Subcutaneous adipose tissue (tissue), 4 donors: Measurements from ENCODE around the gene ZNF532. TPM values are rescaled to one million over a fixed set of nuclear protein-coding genes. Genes with fewer than 3 reads are reported as not detected.

ENCODE experiments used
- total RNA-seq, 4 donors: library from RNA; depleted of rRNA; stranded (reverse); fragments of >200 nt; gene quantifications; one replicate each; pipeline ENCODE4 v1.1.0, GENCODE V29; 2016
- TF ChIP-seq, protein P1 (sequence below): fragments of 450-650 bp; IDR thresholded peaks from one replicate; pipeline ENCODE4 v1.5.1; 2016; ENCODE audit warnings: low read depth, mild to moderate bottlenecking, control low read depth, antibody characterized with exemption, moderate library complexity

The ZNF532 gene
- total RNA-seq, 4 donors from 2014 or later = 37.2 to 66.1 (median 47.6) TPM

GRCh38 chr18:58965291-58966004 is 100.8 kb downstream of the ZNF532 start:
- TF ChIP-seq, protein P1, sequence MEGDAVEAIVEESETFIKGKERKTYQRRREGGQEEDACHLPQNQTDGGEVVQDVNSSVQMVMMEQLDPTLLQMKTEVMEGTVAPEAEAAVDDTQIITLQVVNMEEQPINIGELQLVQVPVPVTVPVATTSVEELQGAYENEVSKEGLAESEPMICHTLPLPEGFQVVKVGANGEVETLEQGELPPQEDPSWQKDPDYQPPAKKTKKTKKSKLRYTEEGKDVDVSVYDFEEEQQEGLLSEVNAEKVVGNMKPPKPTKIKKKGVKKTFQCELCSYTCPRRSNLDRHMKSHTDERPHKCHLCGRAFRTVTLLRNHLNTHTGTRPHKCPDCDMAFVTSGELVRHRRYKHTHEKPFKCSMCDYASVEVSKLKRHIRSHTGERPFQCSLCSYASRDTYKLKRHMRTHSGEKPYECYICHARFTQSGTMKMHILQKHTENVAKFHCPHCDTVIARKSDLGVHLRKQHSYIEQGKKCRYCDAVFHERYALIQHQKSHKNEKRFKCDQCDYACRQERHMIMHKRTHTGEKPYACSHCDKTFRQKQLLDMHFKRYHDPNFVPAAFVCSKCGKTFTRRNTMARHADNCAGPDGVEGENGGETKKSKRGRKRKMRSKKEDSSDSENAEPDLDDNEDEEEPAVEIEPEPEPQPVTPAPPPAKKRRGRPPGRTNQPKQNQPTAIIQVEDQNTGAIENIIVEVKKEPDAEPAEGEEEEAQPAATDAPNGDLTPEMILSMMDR = no peak

DNA sequence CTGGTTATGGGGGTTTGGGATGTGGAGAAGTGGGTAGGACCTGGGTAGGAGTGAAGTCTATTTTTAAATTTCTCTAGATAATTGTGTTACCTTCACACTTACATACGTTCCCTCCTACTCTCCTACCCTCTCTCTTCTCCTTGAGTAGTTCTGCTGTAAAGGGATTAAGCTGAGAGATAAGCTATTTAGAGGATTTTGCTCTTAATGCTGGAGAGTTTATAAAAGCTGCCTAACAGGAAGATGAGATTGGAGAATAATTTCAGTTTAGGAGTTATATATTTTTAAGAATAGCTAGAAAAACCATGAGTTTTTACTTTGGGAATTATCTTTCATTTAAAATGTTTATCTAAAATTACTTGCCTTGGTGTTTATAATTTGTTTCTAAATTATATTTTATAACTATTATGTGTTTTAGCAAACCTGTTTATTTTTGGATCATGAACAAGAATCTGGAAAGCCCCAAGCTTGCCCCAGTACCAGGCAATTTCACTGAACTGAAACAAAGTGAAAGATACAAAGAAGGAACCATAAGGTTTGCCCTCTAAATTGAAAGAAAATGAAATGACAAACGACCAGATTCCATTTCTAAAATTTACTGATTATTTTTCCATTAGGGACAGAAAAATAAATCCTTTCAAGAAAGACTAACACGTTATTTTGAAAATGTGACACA is 101.5 kb downstream of the ZNF532 start:
- TF ChIP-seq, protein P1 = no peak

GRCh38 chr18:58966704-58967103 is 102.0 kb downstream of the ZNF532 start:
- TF ChIP-seq, protein P1 = no peak

GRCh38 chr18:58967751-58968254 is 103.1 kb downstream of the ZNF532 start:
- TF ChIP-seq, protein P1 = no peak

- TF ChIP-seq, protein P1 = no peak
Measured at GRCh38 chr18:58970943-58971790, 106.5 kb downstream of the ZNF532 start.

GRCh38 chr18:58975296-58975695 is 110.6 kb downstream of the ZNF532 start:
- TF ChIP-seq, protein P1 = no peak
